ENCODE data around the gene DHX35. TPM values are rescaled to one million over a fixed set of nuclear protein-coding genes. Genes with fewer than 3 reads are reported as not detected.

DHX35 gene
- total and polyA plus RNA-seq, 10 of the 15 experiments (the other 5 are each of a cell fraction or from before 2014, with no cell fraction given), result 4.3 to 21.6 (median 14.9) TPM

- POLR2A ChIA-PET, result no interaction called here
- Histone ChIP-seq H3K4me2 (ENCODE audit: control insufficient read depth, insufficient read depth) (no peak overlapping the region), H3K36me3 (ENCODE audit: control insufficient read depth in 2 of 2, insufficient read depth in 2 of 2, low read length in 1 of 2) (no peaks in the 10 kb centered on the region), H3K27ac (ENCODE audit: control insufficient read depth, insufficient read depth) (no peak overlapping the region), H3K79me2 (ENCODE audit: control insufficient read depth, insufficient read depth, low read length) (no peaks in the 10 kb centered on the region), H2AFZ (ENCODE audit: control insufficient read depth, low read depth, low read length) (no peak overlapping the region), H3K4me3 (no peak overlapping the region), H4K20me1 (ENCODE audit: control insufficient read depth, insufficient read depth) (no peaks in the 10 kb centered on the region), H3K9ac (ENCODE audit: control insufficient read depth, insufficient read depth, low read length) (no peak overlapping the region), H3K27me3 (replicated peaks in 1 of 2; ENCODE audit: control insufficient read depth in 2 of 2, insufficient read depth in 2 of 2, low read length in 1 of 2) (peaks cover 0 to 5% of the 10 kb centered on the region in 2 experiments; a peak in 3 of 4 replicates), H3K4me1 (ENCODE audit: control insufficient read depth, insufficient read depth, low read length) (no peaks in the 10 kb centered on the region), H3K9me3 (replicated peaks; ENCODE audit: control insufficient read depth, insufficient read depth, low read length) (no peaks in the 10 kb centered on the region; the same call in 2 of the 3 replicates)
- DNase-seq (ENCODE audit: low read depth, low spot score), result no peak
- ATAC-seq, result no peak
- TF ChIP-seq SUPT20H (IDR thresholded peaks at IDR 0.05; ENCODE audit: borderline replicate concordance, control insufficient read depth, low read depth, low read length) (no peak), STAT1 (conservative IDR thresholded peaks at IDR 0.05) (no peak), RB1 (IDR thresholded peaks at IDR 0.05; ENCODE audit: borderline replicate concordance) (no peak), ELK1 (IDR thresholded peaks at IDR 0.05; ENCODE audit: low read depth, low read length) (no peak), NBN (IDR thresholded peaks at IDR 0.05) (no peak), ZNF622 (IDR thresholded peaks at IDR 0.05) (no peak), ZNF384 (IDR thresholded peaks at IDR 0.05; ENCODE audit: borderline replicate concordance, low read depth, low read length) (no peak), NR2C2 (IDR thresholded peaks at IDR 0.05; ENCODE audit: borderline replicate concordance, control insufficient read depth, insufficient read length, low read depth) (no peak), ZNF274 (IDR thresholded peaks at IDR 0.05; ENCODE audit: insufficient read depth, insufficient read length) (no peak), CBX3 (IDR thresholded peaks at IDR 0.05; ENCODE audit: borderline replicate concordance, low read depth) (no peak), MYB (IDR thresholded peaks at IDR 0.05; ENCODE audit: borderline replicate concordance, low read depth, low read length) (no peak), SUZ12 (IDR thresholded peaks at IDR 0.05; ENCODE audit: unreplicated experiment) (no peak), FOS (IDR thresholded peaks at IDR 0.05; ENCODE audit: borderline replicate concordance, extremely low read depth, insufficient read length) (no peak), ZBTB33 (IDR thresholded peaks at IDR 0.05) (no peak), KLF5 (IDR thresholded peaks at IDR 0.05; ENCODE audit: partially characterized antibody) (no peak)
- TF ChIP-seq, protein P1, sequence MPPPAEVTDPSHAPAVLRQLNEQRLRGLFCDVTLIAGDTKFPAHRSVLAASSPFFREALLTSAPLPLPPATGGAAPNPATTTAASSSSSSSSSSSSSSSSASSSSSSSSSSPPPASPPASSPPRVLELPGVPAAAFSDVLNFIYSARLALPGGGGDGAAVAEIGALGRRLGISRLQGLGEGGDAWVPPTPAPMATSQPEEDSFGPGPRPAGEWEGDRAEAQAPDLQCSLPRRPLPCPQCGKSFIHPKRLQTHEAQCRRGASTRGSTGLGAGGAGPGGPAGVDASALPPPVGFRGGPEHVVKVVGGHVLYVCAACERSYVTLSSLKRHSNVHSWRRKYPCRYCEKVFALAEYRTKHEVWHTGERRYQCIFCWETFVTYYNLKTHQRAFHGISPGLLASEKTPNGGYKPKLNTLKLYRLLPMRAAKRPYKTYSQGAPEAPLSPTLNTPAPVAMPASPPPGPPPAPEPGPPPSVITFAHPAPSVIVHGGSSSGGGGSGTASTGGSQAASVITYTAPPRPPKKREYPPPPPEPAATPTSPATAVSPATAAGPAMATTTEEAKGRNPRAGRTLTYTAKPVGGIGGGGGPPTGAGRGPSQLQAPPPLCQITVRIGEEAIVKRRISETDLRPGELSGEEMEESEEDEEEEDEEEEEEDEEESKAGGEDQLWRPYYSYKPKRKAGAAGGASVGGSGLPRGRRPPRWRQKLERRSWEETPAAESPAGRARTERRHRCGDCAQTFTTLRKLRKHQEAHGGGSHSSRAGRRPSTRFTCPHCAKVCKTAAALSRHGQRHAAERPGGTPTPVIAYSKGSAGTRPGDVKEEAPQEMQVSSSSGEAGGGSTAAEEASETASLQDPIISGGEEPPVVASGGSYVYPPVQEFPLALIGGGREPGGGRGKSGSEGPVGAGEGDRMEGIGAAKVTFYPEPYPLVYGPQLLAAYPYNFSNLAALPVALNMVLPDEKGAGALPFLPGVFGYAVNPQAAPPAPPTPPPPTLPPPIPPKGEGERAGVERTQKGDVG (CRISPR knock-in tag; IDR thresholded peaks at IDR 0.05), result no peak
- no TSS peak for BruUV-seq (replicated peaks)
- intact Hi-C loops (cut with micrococcal nuclease; ENCODE audit: unreplicated experiment) (loop anchor here (10.0 kb wide), 1 partner anchor 62 kb away; no protein-coding TSS in a partner anchor), in situ Hi-C loops (cut with MboI) (no loop called here)
- SMC1A ChIA-PET (ENCODE audit: uncharacterized antibody, unreplicated experiment), result no interaction called here
- RAD21 ChIA-PET (ENCODE audit: unreplicated experiment), result no interaction called here
- 23% methylated on average over 2 of the region's 2 CpGs for WGBS (ENCODE audit: insufficient coverage, insufficient replicate concordance, low lambda C conversion rate, missing lambda C conversion rate)
- no peak for FAIRE-seq
- CTCF ChIA-PET, result interaction anchor here (1.5 kb wide), 1 partner anchor 23 kb away, joined by 5 read pairs; no protein-coding TSS in a partner anchor
These were observed 110.5 kb downstream of the DHX35 start for GRCh38 chr20:39072653-39073052.
